ENCODE measurements around the gene PTPN18. TPM values are rescaled to one million over a fixed set of nuclear protein-coding genes. Genes with fewer than 3 reads are reported as not detected.

The PTPN18 gene
- total RNA-seq, 1 experiment from 2014 or later, result 16.3 TPM

Other genes with a start within 250 kb of the PTPN18 start
- gene POTEF, start 226.8 kb upstream of the PTPN18 start, total RNA-seq (2021), result 8.2 and 10.5 TPM in 2 replicates
- 5.9 and 6.7 TPM in 2 replicates for gene CCDC74B, start 210.9 kb upstream of the PTPN18 start, total RNA-seq (2021)
- 104 and 105 TPM in 2 replicates for gene SMPD4, start 174.5 kb upstream of the PTPN18 start, total RNA-seq (2021)
- 198 and 203 TPM in 2 replicates for gene MZT2B, start 173.8 kb upstream of the PTPN18 start, total RNA-seq (2021)
- 0.13 and 0.26 TPM in 2 replicates for gene TUBA3E, start 157.6 kb upstream of the PTPN18 start, total RNA-seq (2021)
- gene IMP4, start 13.2 kb upstream of the PTPN18 start, total RNA-seq (2021), result 92.9 and 101 TPM in 2 replicates
- gene POTEI, start 153.3 kb downstream of the PTPN18 start, total RNA-seq (2021), result 0.99 and 1.2 TPM in 2 replicates
- 0.48 TPM in 1 of 2 replicates, not detected in the other for gene CFC1B, start 165.2 kb downstream of the PTPN18 start, total RNA-seq (2021)
- gene CFC1, start 243.5 kb downstream of the PTPN18 start, total RNA-seq (2021), result 0.22 TPM in 1 of 2 replicates, not detected in the other